ENCODE measurements around the gene GALNT4.

GALNT4 gene

GRCh38 chr12:89524541-89525304, at the start of gene GALNT4:
Gene GALNT4 (minus strand): TSS chr12:89524796. CDS start chr12:89524549, 247 bp downstream.
- peak; percentile 78 for DNase-seq

GRCh38 chr12:89573051-89573810, 48.6 kb upstream of the GALNT4 start:
- DNase-seq: no peak

- DNase-seq: no peak
Observed at GRCh38 chr12:89571491-89572195, 47.0 kb upstream of the GALNT4 start.

GRCh38 chr12:89568484-89568883, 43.9 kb upstream of the GALNT4 start:
- no peak for DNase-seq

GRCh38 chr12:89567691-89568239, 43.2 kb upstream of the GALNT4 start:
- DNase-seq: no peak

- DNase-seq: no peak
Observed at GRCh38 chr12:89566615-89567014, 42.0 kb upstream of the GALNT4 start.

- no peak for DNase-seq
Observed at GRCh38 chr12:89565002-89565401, 40.4 kb upstream of the GALNT4 start.

- DNase-seq: no peak
Observed at GRCh38 chr12:89559753-89560152, 35.2 kb upstream of the GALNT4 start.

GRCh38 chr12:89556976-89557375, 32.4 kb upstream of the GALNT4 start:
- no peak for DNase-seq

- DNase-seq: no peak
Observed at GRCh38 chr12:89552376-89552775, 27.8 kb upstream of the GALNT4 start.

- DNase-seq: no peak
Observed at GRCh38 chr12:89551747-89552146, 27.2 kb upstream of the GALNT4 start.

- no peak for DNase-seq
Observed at GRCh38 chr12:89547101-89547500, 22.5 kb upstream of the GALNT4 start.

GRCh38 chr12:89546151-89546550, 21.6 kb upstream of the GALNT4 start:
- DNase-seq: no peak

- no peak for DNase-seq
Observed at GRCh38 chr12:89544681-89545184, 20.1 kb upstream of the GALNT4 start.

GRCh38 chr12:89544022-89544421, 19.4 kb upstream of the GALNT4 start:
- no peak for DNase-seq

- DNase-seq: peak; percentile 50
Observed at GRCh38 chr12:89542912-89543592, 18.5 kb upstream of the GALNT4 start.

GRCh38 chr12:89542236-89542635, 17.6 kb upstream of the GALNT4 start:
- DNase-seq: no peak

GRCh38 chr12:89540586-89540985, 16.0 kb upstream of the GALNT4 start:
- DNase-seq: no peak

GRCh38 chr12:89539426-89540223, 15.0 kb upstream of the GALNT4 start:
- no peak for DNase-seq

- no peak for DNase-seq
Observed at GRCh38 chr12:89538897-89539296, 14.3 kb upstream of the GALNT4 start.

- DNase-seq: no peak
Observed at GRCh38 chr12:89537389-89537788, 12.8 kb upstream of the GALNT4 start.

- peak; percentile 28 for DNase-seq
Observed at GRCh38 chr12:89529738-89530137, 5.1 kb upstream of the GALNT4 start.

All from GDM1 (cell line).